Right lobe of liver (tissue), 4 donors: ENCODE results near the gene UBE2G2.

ENCODE experiments used
- CTCF ChIP-seq, 4 donors: fragments of 200-600 bp in 3 of 4; fragments of 450-650 bp in 1 of 4; IDR thresholded peaks; one replicate each; pipeline versions ENCODE4 v1.5.1 to v1.8.0; 2016 to 2022; ENCODE audit warnings: antibody characterized with exemption in 4 of 4, mild to moderate bottlenecking in 2 of 4
- POLR2A ChIP-seq: fragments of 450-650 bp; IDR thresholded peaks from one replicate; pipeline ENCODE4 v1.6.1; 2017; ENCODE audit warnings: antibody characterized with exemption, mild to moderate bottlenecking
- donor health status: DM: no; HTN: no; CAD: no.
- donor health status: DM: no; HTN: no; CAD: no.
- donor health status: DM: no; HTN: yes; CAD: no.

- no peak for TF ChIP-seq CTCF (IDR thresholded peaks at IDR 0.05)
- no peak for TF ChIP-seq POLR2A
These were observed 28.0 kb upstream of the UBE2G2 start for GRCh38 chr21:44829507-44830092.
